ENCODE measurements around the gene EXOC7. TPM values are rescaled to one million over a fixed set of nuclear protein-coding genes. Genes with fewer than 3 reads are reported as not detected.

The EXOC7 gene
- polyA plus RNA-seq, 1 donor from 2014 or later = 146 TPM

GRCh38 chr17:76077584-76078110 is 25.9 kb downstream of the EXOC7 start:
- TF ChIP-seq MXI1 (conservative IDR thresholded peaks at IDR 0.05; ENCODE audit: poor library complexity, severe bottlenecking) (no peak), EP300 (conservative IDR thresholded peaks at IDR 0.05; ENCODE audit: poor library complexity, severe bottlenecking) (no peak), EZH2 (IDR thresholded peaks at IDR 0.05; ENCODE audit: borderline replicate concordance, insufficient read depth, low read length, poor library complexity, severe bottlenecking) (no peak), CTCF (IDR thresholded peaks at IDR 0.05; ENCODE audit: poor library complexity, severe bottlenecking) (no peak), SMC3 (conservative IDR thresholded peaks at IDR 0.05; ENCODE audit: poor library complexity) (no peak), REST (IDR thresholded peaks at IDR 0.05; ENCODE audit: borderline replicate concordance) (no peak)
- H3K4me3 ChIP-seq (ENCODE audit: low read length) = peak overlapping the region; percentile 62
- no peaks in the 10 kb centered on the region for H4K20me1 ChIP-seq (ENCODE audit: insufficient read depth)
- no peak overlapping the region for H3K27ac ChIP-seq (ENCODE audit: low read length)
- peaks cover 3% of the 10 kb centered on the region for H3K79me2 ChIP-seq (replicated peaks; ENCODE audit: insufficient read depth, low read length)
- H3K9me2 ChIP-seq (ENCODE audit: insufficient read depth, low read length) = no peaks in the 10 kb centered on the region
- H3K9ac ChIP-seq (ENCODE audit: low read length) = no peak overlapping the region
- peaks cover 62% of the 10 kb centered on the region for H3K27me3 ChIP-seq (ENCODE audit: insufficient read depth, low read depth, low read length)
- H2AFZ ChIP-seq (ENCODE audit: low read depth, low read length) = no peak overlapping the region
- H3F3A ChIP-seq (ENCODE audit: insufficient read depth, low read length, poor library complexity, severe bottlenecking) = no peaks in the 10 kb centered on the region
- no peak overlapping the region for H3K4me2 ChIP-seq (ENCODE audit: low read length)
- no peaks in the 10 kb centered on the region for H3K36me3 ChIP-seq (ENCODE audit: insufficient read depth, low read length)
- H3K9me3 ChIP-seq (ENCODE audit: low read length) = no peaks in the 10 kb centered on the region

- Histone ChIP-seq H3F3A (ENCODE audit: insufficient read depth, low read length, poor library complexity, severe bottlenecking) (no peaks in the 10 kb centered on the region), H3K9me2 (ENCODE audit: insufficient read depth, low read length) (no peaks in the 10 kb centered on the region), H3K36me3 (ENCODE audit: insufficient read depth, low read length) (no peaks in the 10 kb centered on the region), H3K27ac (ENCODE audit: low read length) (no peak overlapping the region), H3K27me3 (ENCODE audit: insufficient read depth, low read depth, low read length) (peaks cover 62% of the 10 kb centered on the region), H3K9me3 (ENCODE audit: low read length) (no peaks in the 10 kb centered on the region), H3K79me2 (replicated peaks; ENCODE audit: insufficient read depth, low read length) (peaks cover 10% of the 10 kb centered on the region), H3K4me3 (ENCODE audit: low read length) (peak overlapping the region; percentile 62), H3K9ac (ENCODE audit: low read length) (no peak overlapping the region), H2AFZ (ENCODE audit: low read depth, low read length) (no peak overlapping the region), H4K20me1 (ENCODE audit: insufficient read depth) (no peaks in the 10 kb centered on the region), H3K4me2 (ENCODE audit: low read length) (no peak overlapping the region)
- TF ChIP-seq EZH2 (IDR thresholded peaks at IDR 0.05; ENCODE audit: borderline replicate concordance, insufficient read depth, low read length, poor library complexity, severe bottlenecking) (peak; percentile 27), SMC3 (conservative IDR thresholded peaks at IDR 0.05; ENCODE audit: poor library complexity) (no peak), POLR2AphosphoS5 (IDR thresholded peaks at IDR 0.05) (peak; percentile 27), MXI1 (conservative IDR thresholded peaks at IDR 0.05; ENCODE audit: poor library complexity, severe bottlenecking) (peak; percentile 15)
Measured at GRCh38 chr17:76076765-76077583, 26.6 kb downstream of the EXOC7 start.
